ACHN (cell line): ENCODE results near the gene MZT2B.
"Not testable (repeated sequence)": the region's sequence is repeated elsewhere in the genome, so short reads cannot be mapped to it uniquely, and the experiment has no call there.

Experiments used
- DNase-seq: peaks from one replicate; pipeline ENCODE4 v3.0.0-alpha.2; 2015
- in situ Hi-C: cut with HindIII; loops from 2 replicates; pipeline ENCODE4 v1.10.0; 2017; ENCODE audit warnings: low sequenced_read_pairs, low pct_ligation_motif_present, low pct_unique_long_range_greater_than_20kb

Gene MZT2B

GRCh38 chr2:130151145-130151512 lies 30.9 kb upstream of the MZT2B start:
- in situ Hi-C loops, DNase-seq: not testable (repeated sequence)

GRCh38 chr2:130152136-130152815 lies 29.8 kb upstream of the MZT2B start:
- in situ Hi-C loops, DNase-seq: not testable (repeated sequence)

GRCh38 chr2:130152816-130153595 lies 29.1 kb upstream of the MZT2B start:
- in situ Hi-C loops: no loop called here
- DNase-seq: no peak

GRCh38 chr2:130153721-130154422 lies 28.2 kb upstream of the MZT2B start:
- in situ Hi-C loops: not testable (repeated sequence)

GRCh38 chr2:130154423-130154770 lies 27.7 kb upstream of the MZT2B start:
- in situ Hi-C loops, DNase-seq: not testable (repeated sequence)

More at GRCh38 chr2:130153721-130154422, 28.2 kb upstream of the MZT2B start:
- DNase-seq: not testable (repeated sequence)

GRCh38 chr2:130154773-130155765 lies 27.0 kb upstream of the MZT2B start:
- in situ Hi-C loops: no loop called here
- DNase-seq: no peak

GRCh38 chr2:130155956-130156623 lies 26.0 kb upstream of the MZT2B start:
- in situ Hi-C loops: not testable (repeated sequence)
- DNase-seq: peak; percentile 59

GRCh38 chr2:130156624-130157004 lies 25.4 kb upstream of the MZT2B start:
- DNase-seq: no peak
- in situ Hi-C loops: no loop called here

- in situ Hi-C loops, DNase-seq: not testable (repeated sequence)
These were observed 24.7 kb upstream of the MZT2B start for GRCh38 chr2:130157354-130157753.

- in situ Hi-C loops, DNase-seq: not testable (repeated sequence)
These were observed 24.1 kb upstream of the MZT2B start for GRCh38 chr2:130157825-130158514.

- no peak for DNase-seq
- in situ Hi-C loops: no loop called here
These were observed 23.4 kb upstream of the MZT2B start for GRCh38 chr2:130158631-130159030.

- in situ Hi-C loops, DNase-seq: not testable (repeated sequence)
These were observed 22.7 kb upstream of the MZT2B start for GRCh38 chr2:130159376-130159775.

GRCh38 chr2:130160131-130160530 lies 21.9 kb upstream of the MZT2B start:
- no peak for DNase-seq
- in situ Hi-C loops: no loop called here

- in situ Hi-C loops, DNase-seq: not testable (repeated sequence)
These were observed 21.0 kb upstream of the MZT2B start for GRCh38 chr2:130160838-130161705.

- in situ Hi-C loops, DNase-seq: not testable (repeated sequence)
These were observed 19.6 kb upstream of the MZT2B start for GRCh38 chr2:130162486-130162885.

- no peak for DNase-seq
- in situ Hi-C loops: no loop called here
These were observed 19.1 kb upstream of the MZT2B start for GRCh38 chr2:130162968-130163367.
